NCI-H1930 (cell line): ENCODE results near the gene SLC35B2.

Source experiments
- DNase-seq, 2 experiments: peaks; one replicate each; lab custom pipeline; 2025; lab: John Stamatoyannopoulos, UW

Gene SLC35B2, protein sequence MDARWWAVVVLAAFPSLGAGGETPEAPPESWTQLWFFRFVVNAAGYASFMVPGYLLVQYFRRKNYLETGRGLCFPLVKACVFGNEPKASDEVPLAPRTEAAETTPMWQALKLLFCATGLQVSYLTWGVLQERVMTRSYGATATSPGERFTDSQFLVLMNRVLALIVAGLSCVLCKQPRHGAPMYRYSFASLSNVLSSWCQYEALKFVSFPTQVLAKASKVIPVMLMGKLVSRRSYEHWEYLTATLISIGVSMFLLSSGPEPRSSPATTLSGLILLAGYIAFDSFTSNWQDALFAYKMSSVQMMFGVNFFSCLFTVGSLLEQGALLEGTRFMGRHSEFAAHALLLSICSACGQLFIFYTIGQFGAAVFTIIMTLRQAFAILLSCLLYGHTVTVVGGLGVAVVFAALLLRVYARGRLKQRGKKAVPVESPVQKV

DNA sequence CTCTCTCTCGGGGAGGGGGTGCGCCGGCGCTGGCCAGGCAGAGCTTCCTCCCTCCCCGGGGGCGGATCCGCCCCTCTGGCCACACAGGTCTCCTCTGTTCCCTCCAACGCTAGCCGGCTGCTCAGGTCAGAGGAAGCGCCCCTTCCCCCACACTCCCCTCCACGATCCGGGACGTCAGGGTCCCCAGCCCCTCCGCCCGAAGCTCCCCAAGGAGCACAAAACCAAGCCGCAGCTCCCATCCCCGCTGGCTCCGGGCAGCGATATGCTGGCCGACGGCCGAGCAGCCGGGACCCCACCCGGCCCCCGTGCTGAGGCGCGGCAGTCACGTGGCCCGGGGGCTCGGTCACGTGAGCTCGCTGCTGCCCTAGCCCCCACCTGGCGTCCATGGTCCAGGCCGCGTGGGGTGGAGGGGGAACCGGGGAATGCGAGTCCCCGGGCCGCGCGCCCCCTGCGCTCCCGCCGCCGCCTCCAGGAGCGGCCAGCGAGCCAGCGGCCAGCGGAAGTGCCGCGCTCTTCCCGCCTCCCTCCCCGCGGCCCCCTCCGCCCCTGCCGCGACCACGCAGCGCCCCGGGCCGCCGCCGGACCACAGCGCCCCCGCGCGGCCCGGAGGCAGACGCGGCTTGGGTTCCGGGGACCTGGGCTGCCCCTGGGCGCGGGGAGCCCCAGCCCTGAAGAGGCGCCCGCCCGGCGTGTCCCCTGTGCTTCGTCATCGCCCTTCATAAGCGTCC lies at the start of gene SLC35B2:
SLC35B2 (minus strand) TSS at position 504 of the 728 bp plus-strand sequence; CDS start at position 386, 118 bp downstream.
- peak; percentile 67 to 80 for DNase-seq

GRCh38 chr6:44306710-44307109 lies 49.4 kb upstream of the SLC35B2 start:
- DNase-seq, result no peak

DNA sequence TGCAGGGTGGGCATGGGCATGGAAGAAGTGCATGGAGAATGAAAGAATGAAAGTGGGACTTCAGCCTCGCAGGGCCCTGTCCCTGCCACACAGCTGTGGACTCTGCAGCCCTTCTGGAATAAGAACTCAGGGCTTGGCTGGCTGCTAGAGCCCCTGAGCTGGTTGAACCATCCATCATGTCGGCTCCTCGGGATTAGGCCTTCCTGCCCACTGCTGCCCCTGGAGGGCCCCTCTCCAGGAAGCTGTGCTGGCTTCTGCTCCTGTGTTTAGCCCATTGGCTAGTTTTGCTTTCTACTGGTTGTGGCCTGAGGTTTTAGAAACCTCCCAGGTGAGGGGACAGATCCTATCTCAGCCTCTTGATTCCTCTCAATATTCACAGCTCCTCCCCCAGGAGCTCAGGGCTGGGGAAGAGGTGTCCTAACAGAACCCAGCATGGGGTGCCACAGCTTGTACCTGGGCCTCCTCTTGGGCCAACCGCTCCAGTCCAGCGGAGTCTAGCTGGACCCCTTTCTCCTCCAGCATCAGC lies 47.9 kb upstream of the SLC35B2 start:
- DNase-seq, result no peak

- DNase-seq, result peak in 1 of 2 experiments; percentile 14
Observed at GRCh38 chr6:44304282-44305199, 47.2 kb upstream of the SLC35B2 start.

DNA sequence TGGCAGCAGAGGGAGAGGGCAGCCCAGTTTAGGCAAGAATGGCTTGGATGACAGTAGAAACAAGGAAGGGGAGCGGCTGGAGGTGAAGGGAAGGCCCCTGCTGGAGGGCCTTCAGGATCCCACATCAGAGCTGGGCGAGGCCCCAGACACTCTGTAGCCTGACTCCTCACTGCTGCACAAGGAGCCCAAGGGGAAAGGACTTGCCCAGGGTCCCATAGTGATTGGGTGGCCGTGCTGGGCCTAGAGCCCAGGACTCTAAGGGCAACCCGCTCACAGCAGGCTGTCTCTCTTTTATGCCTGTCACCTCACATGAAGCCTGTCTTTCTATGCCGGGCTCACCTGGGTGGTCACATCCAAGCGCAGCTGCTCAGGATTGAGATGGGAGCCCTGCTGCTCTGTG lies 46.5 kb upstream of the SLC35B2 start:
- DNase-seq, result no peak

- no peak for DNase-seq
Observed at GRCh38 chr6:44302856-44303255, 45.5 kb upstream of the SLC35B2 start.

- no peak for DNase-seq
Observed at GRCh38 chr6:44301782-44302564, 44.6 kb upstream of the SLC35B2 start.

GRCh38 chr6:44301106-44301505 lies 43.8 kb upstream of the SLC35B2 start:
- DNase-seq, result no peak

- no peak for DNase-seq
Observed at GRCh38 chr6:44300292-44300823, 43.0 kb upstream of the SLC35B2 start.

- DNase-seq, result no peak
Observed at GRCh38 chr6:44298864-44299263, 41.5 kb upstream of the SLC35B2 start.

- no peak for DNase-seq
Observed at GRCh38 chr6:44298055-44298803, 40.9 kb upstream of the SLC35B2 start.

DNA sequence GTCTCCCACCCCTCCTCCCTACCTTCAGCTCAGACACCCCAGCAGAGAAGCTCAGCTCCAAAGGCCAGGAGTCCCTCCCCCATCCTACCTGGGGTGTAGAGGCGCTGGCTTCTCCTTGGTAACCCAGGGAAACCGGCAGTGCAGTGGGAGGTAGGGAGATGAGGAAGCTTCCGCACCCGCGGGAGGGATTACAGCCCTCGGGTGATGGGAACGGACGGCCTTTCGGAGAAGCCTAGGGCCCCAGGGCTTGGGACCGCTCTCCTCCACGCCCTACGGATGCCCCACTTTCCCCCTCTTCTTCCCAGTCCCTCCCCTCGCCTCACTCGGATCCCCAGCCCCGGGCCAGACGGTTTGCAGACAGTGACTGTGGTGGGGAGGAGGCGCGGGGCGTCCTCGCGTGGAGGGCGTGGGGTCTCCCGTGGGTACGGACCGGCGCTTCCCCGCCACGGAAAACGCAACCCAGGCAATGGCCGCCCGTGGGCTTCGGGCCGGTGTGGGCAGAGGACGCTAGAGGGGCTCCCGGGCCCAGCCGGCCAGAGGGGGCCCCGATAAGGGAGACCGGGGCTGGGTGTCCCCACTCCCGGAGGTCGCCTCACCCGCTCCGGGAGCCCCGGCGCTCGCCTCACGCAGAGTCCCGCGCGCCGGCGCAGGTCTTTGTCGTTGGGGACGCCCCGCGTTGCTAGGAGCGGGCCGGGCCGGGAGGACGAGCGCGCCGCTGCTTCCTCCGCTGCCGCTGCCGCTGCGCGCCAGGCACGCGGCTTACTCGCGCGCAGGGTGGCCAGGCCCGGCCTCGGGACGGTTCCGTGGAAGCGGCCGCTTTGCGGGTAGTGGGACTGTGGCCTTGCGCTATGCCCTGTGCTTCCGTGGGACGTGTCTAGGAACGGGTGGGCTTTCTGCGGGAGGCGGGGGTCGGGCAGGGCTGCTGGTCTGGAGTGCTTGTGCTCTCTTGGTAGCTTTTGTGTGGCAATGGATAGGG lies 40.0 kb upstream of the SLC35B2 start:
- DNase-seq, result peak; percentile 43 to 61

DNA sequence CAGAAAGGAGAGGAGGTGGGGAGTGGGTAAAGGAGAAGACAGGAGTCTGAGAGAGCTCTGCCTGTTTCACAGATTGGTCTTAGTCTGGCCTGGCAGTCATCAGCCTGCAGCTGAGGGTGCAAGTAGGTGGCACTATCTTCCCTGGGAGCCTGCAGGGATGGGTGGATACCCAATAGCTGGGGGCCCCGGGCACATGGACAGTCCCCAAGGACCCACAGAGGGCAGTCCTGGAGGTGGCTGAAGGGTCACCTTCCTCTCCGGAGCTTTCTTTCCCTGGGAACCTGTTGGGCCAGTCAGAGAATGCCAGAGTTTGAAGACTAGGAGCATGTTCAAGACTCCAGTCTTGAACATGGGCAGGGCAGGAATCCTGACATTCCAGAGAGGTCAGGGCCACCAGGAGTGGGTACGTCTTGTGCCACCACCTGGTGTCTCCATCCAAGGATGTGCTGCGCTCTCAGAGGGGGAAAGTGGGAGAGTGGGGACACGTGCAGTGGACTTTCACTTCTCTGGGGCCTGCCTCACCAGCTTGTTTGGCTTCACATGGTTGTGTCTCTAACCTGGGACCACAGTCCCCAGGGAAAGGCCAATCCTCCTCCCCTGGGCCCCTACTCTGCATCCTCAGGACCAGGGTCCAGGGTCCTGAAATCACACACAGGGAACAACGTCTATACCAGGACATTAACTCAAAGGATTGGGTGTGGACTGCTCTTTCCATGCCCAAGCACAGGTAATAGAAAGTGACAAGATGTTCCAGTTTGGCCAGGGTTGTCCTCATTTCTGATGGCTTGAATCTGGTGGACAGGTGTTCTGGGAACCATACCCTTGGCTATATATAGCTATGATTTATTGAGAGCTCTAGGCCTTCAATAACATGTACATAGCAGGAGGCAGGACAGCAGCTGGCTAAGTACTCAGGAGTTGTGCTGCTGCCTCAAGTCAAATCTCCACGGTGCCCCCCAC lies 37.8 kb upstream of the SLC35B2 start:
- DNase-seq, result no peak

DNA sequence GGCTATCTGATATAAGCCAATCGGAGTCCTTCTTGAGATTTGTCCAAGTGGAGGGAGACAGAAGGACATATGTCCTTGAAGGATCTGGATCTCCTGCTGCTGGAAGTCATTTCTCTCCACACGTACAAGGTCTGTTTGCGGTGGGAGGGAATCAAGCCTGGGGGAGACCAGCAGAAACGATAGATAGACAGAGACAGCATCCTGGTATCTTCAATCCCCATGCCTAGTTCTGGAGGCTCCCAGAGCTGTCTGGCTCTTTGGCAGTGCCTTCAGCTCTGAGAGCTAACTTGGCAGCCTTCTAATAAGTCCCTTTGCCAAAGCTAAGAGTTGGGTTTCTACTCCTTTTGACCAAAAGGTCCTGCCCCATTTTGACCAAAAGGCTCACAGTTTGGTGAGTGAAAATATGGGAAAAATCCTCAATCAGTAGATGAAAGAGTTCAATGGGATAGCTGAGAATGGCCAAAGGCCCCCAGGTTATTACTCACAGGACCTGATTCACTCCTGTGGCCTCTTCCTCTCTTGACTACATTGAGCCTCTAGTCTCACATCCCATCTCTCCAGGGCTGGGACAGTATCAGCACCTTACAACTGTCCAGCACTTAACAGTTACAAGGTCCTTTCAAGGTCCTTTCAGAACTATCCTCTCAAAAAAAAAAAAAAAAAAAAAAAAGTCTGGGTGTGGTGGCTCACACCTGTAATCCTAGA lies 35.5 kb upstream of the SLC35B2 start:
- DNase-seq, result no peak

DNA sequence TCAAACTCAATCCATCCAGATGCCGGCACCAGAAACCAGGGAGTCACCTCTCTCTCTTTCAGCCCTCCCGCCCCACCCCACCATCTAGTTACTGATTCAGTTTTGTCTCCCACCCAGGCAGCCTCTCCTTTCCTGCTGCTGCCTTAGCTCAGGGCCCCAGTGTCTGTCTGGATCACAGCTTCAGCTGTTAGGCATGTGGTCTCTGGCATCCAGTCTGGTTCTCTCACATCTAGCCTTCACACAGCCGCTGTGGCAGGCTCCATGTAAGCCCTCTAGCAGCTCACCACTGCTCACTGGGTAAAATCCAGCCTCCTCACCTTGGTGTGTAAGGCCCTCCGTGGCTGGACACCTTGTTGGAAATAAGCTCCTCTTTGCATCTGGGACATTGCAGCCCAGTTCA lies 34.5 kb upstream of the SLC35B2 start:
- DNase-seq, result no peak

- no peak for DNase-seq
Observed at GRCh38 chr6:44289726-44290260, 32.5 kb upstream of the SLC35B2 start.

- DNase-seq, result no peak
Observed at GRCh38 chr6:44286747-44287146, 29.4 kb upstream of the SLC35B2 start.
